Thyroid gland (tissue), 4 donors: Measurements from ENCODE around the gene FGF5. TPM values are rescaled to one million over a fixed set of nuclear protein-coding genes. Genes with fewer than 3 reads are reported as not detected.
A peak's percentile ranks its signal among the peaks of the same experiment; 100 is the strongest.
"Not testable (repeated sequence)": the region's sequence is repeated elsewhere in the genome, so short reads cannot be mapped to it uniquely, and the experiment has no call there.

Source experiments
- DNase-seq, 2 donors: peaks; one replicate each; pipeline ENCODE4 v3.0.0-alpha.2; 2019
- H3K27ac ChIP-seq, 3 donors: fragments of 200-600 bp; sonication (generic); 1 replicate in 2 of 3; 2 replicates in 1 of 3; pipeline ENCODE4 v1.5.1; 2016 to 2019; ENCODE audit warnings: mild to moderate bottlenecking in 1 of 3, moderate library complexity in 1 of 3
- H3K27me3 ChIP-seq: fragments of 200-600 bp; sonication (generic); one replicate; pipeline ENCODE4 v1.5.1; 2019
- H3K36me3 ChIP-seq, 2 donors: fragments of 200-600 bp; sonication (generic); one replicate each; pipeline ENCODE4 v1.5.1; 2016 to 2019
- H3K4me1 ChIP-seq, 2 donors: fragments of 200-600 bp; sonication (generic); one replicate each; pipeline ENCODE4 v1.5.1; 2017 to 2019
- H3K4me3 ChIP-seq, 3 donors: fragments of 200-600 bp; sonication (generic); replicated peaks in 1 of 3; 1 replicate in 2 of 3; 2 replicates in 1 of 3; pipeline ENCODE4 v1.5.1; 2016; ENCODE audit warnings: mild to moderate bottlenecking in 1 of 3
- H3K9me3 ChIP-seq: fragments of 200-600 bp; sonication (generic); one replicate; pipeline ENCODE4 v1.5.1; 2017
- CTCF ChIP-seq, 6 experiments: fragments of 200-600 bp in 3 of 6; fragments of 450-650 bp in 3 of 6; sonication (generic) in 3 of 6; IDR thresholded peaks; one replicate each; pipeline ENCODE4 v1.5.1; 2016 to 2019; ENCODE audit warnings: antibody characterized with exemption in 6 of 6, mild to moderate bottlenecking in 2 of 6, inconsistent platforms in 1 of 6, moderate library complexity in 1 of 6
- POLR2A ChIP-seq, 2 donors: fragments of 450-650 bp; IDR thresholded peaks; one replicate each; pipeline ENCODE4 v1.6.1; 2017; ENCODE audit warnings: antibody characterized with exemption in 2 of 2, mild to moderate bottlenecking in 2 of 2, moderate library complexity in 1 of 2
- WGBS, 2 donors: methylation state at CpG; one replicate each; pipeline ENCODE4 v1.1.5; 2017; 5-methylcytosine and 5-hydroxymethylcytosine counted together
- intact Hi-C: fragments of 100-400 bp; cut with DNase I; formaldehyde crosslinking; loops from one replicate; pipeline ENCODE4 v1.15.1; 2023
- total RNA-seq, 4 donors: library from RNA; depleted of rRNA; stranded (reverse); fragments of >200 nt; gene quantifications; one replicate each; pipeline ENCODE4 v1.2.3, GENCODE V29; 2016

Gene FGF5
- total RNA-seq, 4 donors from 2014 or later: not detected

- 74 to 75% methylated on average over 7 of the region's 7 CpGs for WGBS, 2 donors
- Histone ChIP-seq H3K4me3 (no peak overlapping the region), H3K27ac (no peak overlapping the region), H3K27me3 (no peaks in the 10 kb centered on the region), H3K4me1 (no peaks in the 10 kb centered on the region), H3K36me3 (no peaks in the 10 kb centered on the region), H3K9me3 (no peaks in the 10 kb centered on the region)
- intact Hi-C loops: no loop called here
- no peak for DNase-seq
- TF ChIP-seq POLR2A (IDR thresholded peaks at IDR 0.05) (no peak), CTCF (IDR thresholded peaks at IDR 0.05) (no peak)
Measured at GRCh38 chr4:80313627-80314026, 47.2 kb downstream of the FGF5 start.

GRCh38 chr4:80315848-80316247 is 49.4 kb downstream of the FGF5 start:
- H3K27me3 ChIP-seq, H3K4me1 ChIP-seq, H3K36me3 ChIP-seq, H3K9me3 ChIP-seq, DNase-seq, intact Hi-C loops, H3K27ac ChIP-seq, H3K4me3 ChIP-seq: not testable (repeated sequence)

DNA sequence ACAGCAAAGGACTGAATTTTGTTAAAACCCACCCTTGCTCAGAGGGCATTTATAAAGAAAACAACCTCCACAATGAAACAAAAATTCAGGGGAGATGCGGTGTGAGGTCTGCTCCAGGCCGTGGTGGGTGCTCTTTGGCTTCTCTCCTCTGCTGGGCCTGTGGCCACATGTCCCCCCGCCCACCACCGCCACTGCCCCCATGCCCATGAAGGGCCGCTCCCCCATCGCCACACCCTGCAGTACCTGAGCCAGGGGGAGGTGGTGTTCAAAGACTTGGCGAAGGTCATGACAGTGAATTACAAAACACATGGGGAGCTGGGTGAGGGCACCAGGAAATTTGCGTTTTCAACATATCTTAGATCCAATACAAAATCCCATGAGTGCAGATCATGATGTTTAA is 54.9 kb downstream of the FGF5 start:
- H3K4me1 ChIP-seq: peaks cover 0 to 11% of the 10 kb centered on the region in 2 donors
- H3K9me3 ChIP-seq: no peaks in the 10 kb centered on the region
- no peak overlapping the region for H3K27ac ChIP-seq
- no peak for TF ChIP-seq CTCF (IDR thresholded peaks at IDR 0.05)
- TF ChIP-seq POLR2A (IDR thresholded peaks at IDR 0.05): no peak
- intact Hi-C loops: loop anchor here (10.0 kb wide), 1 partner anchor 97 kb away; no protein-coding TSS in a partner anchor
- WGBS, 2 donors: 95% methylated on average over 8 of the region's 8 CpGs
- DNase-seq: no peak
- no peaks in the 10 kb centered on the region for H3K36me3 ChIP-seq
- no peaks in the 10 kb centered on the region for H3K27me3 ChIP-seq
- H3K4me3 ChIP-seq: no peak overlapping the region

GRCh38 chr4:80321776-80322175 is 55.3 kb downstream of the FGF5 start:
- intact Hi-C loops: loop anchor here (10.0 kb wide), 1 partner anchor 97 kb away; no protein-coding TSS in a partner anchor
- H3K27me3 ChIP-seq: no peaks in the 10 kb centered on the region
- no peaks in the 10 kb centered on the region for H3K9me3 ChIP-seq
- H3K36me3 ChIP-seq: no peaks in the 10 kb centered on the region
- DNase-seq: no peak
- no peak overlapping the region for H3K4me3 ChIP-seq
- TF ChIP-seq POLR2A (IDR thresholded peaks at IDR 0.05) (no peak), CTCF (IDR thresholded peaks at IDR 0.05) (no peak)
- 81 to 85% methylated on average over 4 of the region's 4 CpGs for WGBS, 2 donors
- H3K27ac ChIP-seq: no peak overlapping the region
- H3K4me1 ChIP-seq: peaks cover 0 to 11% of the 10 kb centered on the region in 2 donors

- DNase-seq: peak; percentile 48 to 70
Measured at GRCh38 chr4:80322716-80323115, 56.3 kb downstream of the FGF5 start.

More at GRCh38 chr4:80322716-80323115, 56.3 kb downstream of the FGF5 start:
- H3K27me3 ChIP-seq: no peaks in the 10 kb centered on the region
- peaks cover 0 to 13% of the 10 kb centered on the region in 2 donors for H3K4me1 ChIP-seq
- no peak overlapping the region for H3K27ac ChIP-seq
- no peaks in the 10 kb centered on the region for H3K36me3 ChIP-seq
- intact Hi-C loops: loop anchor here (10.0 kb wide), 1 partner anchor 98 kb away; no protein-coding TSS in a partner anchor
- no peaks in the 10 kb centered on the region for H3K9me3 ChIP-seq
- no peak overlapping the region for H3K4me3 ChIP-seq
- TF ChIP-seq CTCF (IDR thresholded peaks at IDR 0.05) (peak in 4 of 6 experiments; percentile 18 to 46 (median 25)), POLR2A (IDR thresholded peaks at IDR 0.05) (no peak)
